ENCODE measurements around the gene KBTBD4. TPM values are rescaled to one million over a fixed set of nuclear protein-coding genes. Genes with fewer than 3 reads are reported as not detected.
A peak's percentile ranks its signal among the peaks of the same experiment; 100 is the strongest.

KBTBD4 gene
- 10 to 100 TPM; 17.7 to 20.7 TPM for total RNA-seq

GRCh38 chr11:47578524-47579494, at the start of gene KBTBD4, which contains the start of gene NDUFS3:
Gene KBTBD4 (minus strand): TSS chr11:47578970. CDS start chr11:47578951, 19 bp downstream.
Gene NDUFS3 (plus strand): TSS chr11:47579074. CDS start chr11:47579092, 18 bp downstream.
- Mint-ChIP-seq H3K4me3 (peak within 1 kb of the TSS; percentile 100), H3K36me3 (ENCODE audit: low read depth) (peaks cover 63% of the 10 kb centered on the region), H3K9me3 (ENCODE audit: insufficient read depth) (no peaks in the 10 kb centered on the region), H3K27ac (peak within 1 kb of the TSS; percentile 95), H3K4me1 (ENCODE audit: low read depth) (peaks cover 33% of the 10 kb centered on the region), H3K27me3 (ENCODE audit: low read depth) (no peaks in the 10 kb centered on the region)
- ChIA-PET CTCF (interaction anchor here (1.0 to 2.6 kb wide), 3 partner anchors 26 to 274 kb away, joined by 3 to 15 read pairs (median 6); partner anchors contain the start of gene CELF1), POLR2A (interaction anchor here (0.5 to 2.9 kb wide), 14 partner anchors 10 to 197 kb away, joined by 3 to 26 read pairs (median 4); partner anchors contain the start of genes AGBL2, C1QTNF4, CELF1 and PSMC3)
- peak; percentile 95 for ATAC-seq
- peak; percentile 91 for DNase-seq

GRCh38 chr11:47628026-47628425, 49.3 kb upstream of the KBTBD4 start:
- no peaks in the 10 kb centered on the region for H3K4me1 Mint-ChIP-seq (ENCODE audit: low read depth)
- POLR2A ChIA-PET: interaction anchor here (0.6 kb wide), 1 partner anchor 9 kb away, joined by 7 read pairs; no protein-coding TSS in a partner anchor
- DNase-seq (no peak), ATAC-seq (no peak)
- no peak overlapping the region for H3K27ac Mint-ChIP-seq
- peaks cover 50% of the 10 kb centered on the region for H3K36me3 Mint-ChIP-seq (ENCODE audit: low read depth)
- no peak overlapping the region for H3K4me3 Mint-ChIP-seq
- no peaks in the 10 kb centered on the region for H3K27me3 Mint-ChIP-seq (ENCODE audit: low read depth)
- no peaks in the 10 kb centered on the region for H3K9me3 Mint-ChIP-seq (ENCODE audit: insufficient read depth)
- CTCF ChIA-PET: interaction anchor here (1.7 kb wide), 1 partner anchor 15 kb away, joined by 3 read pairs; no protein-coding TSS in a partner anchor

GRCh38 chr11:47626234-47626633, 47.5 kb upstream of the KBTBD4 start:
- no peak overlapping the region for H3K4me3 Mint-ChIP-seq
- no peaks in the 10 kb centered on the region for H3K9me3 Mint-ChIP-seq (ENCODE audit: insufficient read depth)
- no peak for DNase-seq
- no peaks in the 10 kb centered on the region for H3K27me3 Mint-ChIP-seq (ENCODE audit: low read depth)
- POLR2A ChIA-PET: no interaction called here
- CTCF ChIA-PET: interaction anchor here (0.6 to 0.9 kb wide), 2 partner anchors 10 to 137 kb away, joined by 3 read pairs; no protein-coding TSS in a partner anchor
- no peak overlapping the region for H3K27ac Mint-ChIP-seq
- no peaks in the 10 kb centered on the region for H3K4me1 Mint-ChIP-seq (ENCODE audit: low read depth)
- peaks cover 51% of the 10 kb centered on the region for H3K36me3 Mint-ChIP-seq (ENCODE audit: low read depth)
- no peak for ATAC-seq

- ChIA-PET CTCF (interaction anchor here (0.6 kb wide), 1 partner anchor 247 kb away, joined by 3 read pairs; no protein-coding TSS in a partner anchor), POLR2A (no interaction called here)
- ATAC-seq (no peak), DNase-seq (no peak)
- no peak overlapping the region for H3K27ac Mint-ChIP-seq
- peaks cover 21% of the 10 kb centered on the region for H3K4me1 Mint-ChIP-seq (ENCODE audit: low read depth)
- H3K4me3 Mint-ChIP-seq: no peak overlapping the region
- H3K9me3 Mint-ChIP-seq (ENCODE audit: insufficient read depth): no peaks in the 10 kb centered on the region
- peaks cover 40% of the 10 kb centered on the region for H3K36me3 Mint-ChIP-seq (ENCODE audit: low read depth)
- H3K27me3 Mint-ChIP-seq (ENCODE audit: low read depth): no peaks in the 10 kb centered on the region
Measured at GRCh38 chr11:47620836-47621378, 42.1 kb upstream of the KBTBD4 start.

- ChIA-PET POLR2A (interaction anchor here (0.6 kb wide), 1 partner anchor 74 kb away, joined by 3 read pairs; no protein-coding TSS in a partner anchor), CTCF (interaction anchor here (1.0 to 1.9 kb wide), 8 partner anchors 11 to 243 kb away, joined by 3 to 8 read pairs (median 4); partner anchors contain the start of gene PTPMT1)
- peaks cover 21% of the 10 kb centered on the region for H3K4me1 Mint-ChIP-seq (ENCODE audit: low read depth)
- no peaks in the 10 kb centered on the region for H3K9me3 Mint-ChIP-seq (ENCODE audit: insufficient read depth)
- ATAC-seq: no peak
- no peak overlapping the region for H3K27ac Mint-ChIP-seq
- no peak overlapping the region for H3K4me3 Mint-ChIP-seq
- no peak for DNase-seq
- H3K27me3 Mint-ChIP-seq (ENCODE audit: low read depth): no peaks in the 10 kb centered on the region
- H3K36me3 Mint-ChIP-seq (ENCODE audit: low read depth): peaks cover 27% of the 10 kb centered on the region
Measured at GRCh38 chr11:47617417-47617809, 38.6 kb upstream of the KBTBD4 start.

GRCh38 chr11:47616726-47617416, 38.1 kb upstream of the KBTBD4 start:
- H3K27me3 Mint-ChIP-seq (ENCODE audit: low read depth): no peaks in the 10 kb centered on the region
- peak; percentile 44 for DNase-seq
- CTCF ChIA-PET: interaction anchor here (0.6 to 1.9 kb wide), 10 partner anchors 10 to 243 kb away, joined by 3 to 8 read pairs (median 4); partner anchors contain the start of gene PTPMT1
- H3K36me3 Mint-ChIP-seq (ENCODE audit: low read depth): peaks cover 24% of the 10 kb centered on the region
- no peak overlapping the region for H3K4me3 Mint-ChIP-seq
- peaks cover 21% of the 10 kb centered on the region for H3K4me1 Mint-ChIP-seq (ENCODE audit: low read depth)
- H3K27ac Mint-ChIP-seq: no peak overlapping the region
- no peak for ATAC-seq
- POLR2A ChIA-PET: no interaction called here
- H3K9me3 Mint-ChIP-seq (ENCODE audit: insufficient read depth): no peaks in the 10 kb centered on the region

GRCh38 chr11:47615249-47615648, 36.5 kb upstream of the KBTBD4 start:
- POLR2A ChIA-PET: no interaction called here
- CTCF ChIA-PET: no interaction called here
- H3K27ac Mint-ChIP-seq: no peak overlapping the region
- H3K27me3 Mint-ChIP-seq (ENCODE audit: low read depth): no peaks in the 10 kb centered on the region
- DNase-seq (no peak), ATAC-seq (no peak)
- peaks cover 17% of the 10 kb centered on the region for H3K36me3 Mint-ChIP-seq (ENCODE audit: low read depth)
- peaks cover 25% of the 10 kb centered on the region for H3K4me1 Mint-ChIP-seq (ENCODE audit: low read depth)
- no peak overlapping the region for H3K4me3 Mint-ChIP-seq
- no peaks in the 10 kb centered on the region for H3K9me3 Mint-ChIP-seq (ENCODE audit: insufficient read depth)

- ChIA-PET POLR2A (no interaction called here), CTCF (no interaction called here)
- Mint-ChIP-seq H3K27ac (no peak overlapping the region), H3K9me3 (ENCODE audit: insufficient read depth) (no peaks in the 10 kb centered on the region), H3K4me1 (ENCODE audit: low read depth) (peaks cover 16% of the 10 kb centered on the region), H3K36me3 (ENCODE audit: low read depth) (no peaks in the 10 kb centered on the region), H3K4me3 (no peak overlapping the region), H3K27me3 (ENCODE audit: low read depth) (peaks cover 3% of the 10 kb centered on the region)
- DNase-seq: no peak
- no peak for ATAC-seq
Measured at GRCh38 chr11:47611348-47611794, 32.6 kb upstream of the KBTBD4 start.

GRCh38 chr11:47609675-47610074, 30.9 kb upstream of the KBTBD4 start:
- CTCF ChIA-PET: no interaction called here
- Mint-ChIP-seq H3K4me3 (no peak overlapping the region), H3K9me3 (ENCODE audit: insufficient read depth) (no peaks in the 10 kb centered on the region), H3K4me1 (ENCODE audit: low read depth) (peaks cover 11% of the 10 kb centered on the region), H3K36me3 (ENCODE audit: low read depth) (no peaks in the 10 kb centered on the region), H3K27me3 (ENCODE audit: low read depth) (peaks cover 12% of the 10 kb centered on the region), H3K27ac (no peak overlapping the region)
- POLR2A ChIA-PET: no interaction called here
- no peak for DNase-seq
- no peak for ATAC-seq

- CTCF ChIA-PET: interaction anchor here (1.4 to 1.9 kb wide), 3 partner anchors 10 to 233 kb away, joined by 7 read pairs; no protein-coding TSS in a partner anchor
- H3K9me3 Mint-ChIP-seq (ENCODE audit: insufficient read depth): no peaks in the 10 kb centered on the region
Measured at GRCh38 chr11:47607380-47607779, 28.6 kb upstream of the KBTBD4 start.

GRCh38 chr11:47606731-47607130, 28.0 kb upstream of the KBTBD4 start:
- H3K9me3 Mint-ChIP-seq (ENCODE audit: insufficient read depth): no peaks in the 10 kb centered on the region
- ChIA-PET POLR2A (interaction anchor here (0.6 to 0.7 kb wide), 2 partner anchors 28 to 30 kb away, joined by 3 read pairs; partner anchors contain the start of genes KBTBD4 and NDUFS3), CTCF (interaction anchor here (1.4 to 1.9 kb wide), 3 partner anchors 10 to 232 kb away, joined by 7 read pairs; no protein-coding TSS in a partner anchor)
- ATAC-seq (no peak), DNase-seq (no peak)
- peaks cover 10% of the 10 kb centered on the region for H3K4me1 Mint-ChIP-seq (ENCODE audit: low read depth)
- H3K27me3 Mint-ChIP-seq (ENCODE audit: low read depth): peaks cover 13% of the 10 kb centered on the region
- H3K36me3 Mint-ChIP-seq (ENCODE audit: low read depth): no peaks in the 10 kb centered on the region
- no peak overlapping the region for H3K4me3 Mint-ChIP-seq
- H3K27ac Mint-ChIP-seq: no peak overlapping the region

More at GRCh38 chr11:47607380-47607779, 28.6 kb upstream of the KBTBD4 start:
- Mint-ChIP-seq H3K36me3 (ENCODE audit: low read depth) (no peaks in the 10 kb centered on the region), H3K4me1 (ENCODE audit: low read depth) (peaks cover 11% of the 10 kb centered on the region), H3K27ac (no peak overlapping the region), H3K4me3 (no peak overlapping the region), H3K27me3 (ENCODE audit: low read depth) (peaks cover 13% of the 10 kb centered on the region)
- DNase-seq (no peak), ATAC-seq (no peak)
- POLR2A ChIA-PET: interaction anchor here (0.6 to 0.7 kb wide), 2 partner anchors 29 to 31 kb away, joined by 3 read pairs; partner anchors contain the start of genes KBTBD4 and NDUFS3

All from activated CD8-positive, alpha-beta T cell treated with anti-CD3 and anti-CD28 coated beads, Interleukin-2, amount 10 ng/mL, durations not matched to agents 7 days and 5 days (primary cell).